Upper lobe of right lung (tissue), 1 donor: Measurements from ENCODE around the gene CORO2A. TPM values are rescaled to one million over a fixed set of nuclear protein-coding genes. Genes with fewer than 3 reads are reported as not detected.

ENCODE experiments used
- ATAC-seq: fragments of 200-7000 bp; cut with Tn5 transposase; one replicate; pipeline ENCODE4 v1.9.1; 2020; ENCODE audit warnings: mild to moderate bottlenecking, moderate library complexity
- DNase-seq: peaks from one replicate; pipeline ENCODE4 v3.0.0-alpha.2; 2020
- H3K27ac ChIP-seq: fragments of 200-600 bp; one replicate; pipeline ENCODE4 v1.8.0; 2022
- H3K27me3 ChIP-seq: fragments of 200-600 bp; one replicate; pipeline ENCODE4 v1.8.0; 2022; ENCODE audit warnings: mild to moderate bottlenecking
- H3K36me3 ChIP-seq: fragments of 200-600 bp; one replicate; pipeline ENCODE4 v1.8.0; 2022
- H3K4me1 ChIP-seq: fragments of 200-600 bp; one replicate; pipeline ENCODE4 v1.8.0; 2022
- H3K4me3 ChIP-seq: fragments of 200-600 bp; one replicate; pipeline ENCODE4 v1.8.0; 2022; ENCODE audit warnings: mild to moderate bottlenecking
- H3K9me3 ChIP-seq: fragments of 200-600 bp; one replicate; pipeline ENCODE4 v1.8.0; 2022
- CTCF ChIP-seq: fragments of 200-600 bp; IDR thresholded peaks from one replicate; pipeline ENCODE4 v1.8.0; 2022; ENCODE audit warnings: antibody characterized with exemption
- intact Hi-C: fragments of 100-400 bp; cut with DNase I; formaldehyde crosslinking; loops from one replicate; pipeline ENCODE4 v1.11.0; 2022
- total RNA-seq: library from RNA; stranded (reverse); fragmentation: NEBNext Ultra II Directional; extraction: Animal tissue kit (Norgen Biotek cat#: 25700); gene quantifications from one replicate; pipeline ENCODE4 v1.2.1, GENCODE V29; 2021
- donor health status: DM: no; HTN: yes; CAD: no; lungs with severe emphysema.

Gene CORO2A
- total RNA-seq, 1 donor from 2014 or later = 20.0 TPM

- no peaks in the 10 kb centered on the region for H3K9me3 ChIP-seq
- DNase-seq (no peak), ATAC-seq (no peak)
- H3K27me3 ChIP-seq = no peaks in the 10 kb centered on the region
- peaks cover 3% of the 10 kb centered on the region for H3K4me1 ChIP-seq
- TF ChIP-seq CTCF = no peak
- no peak overlapping the region for H3K27ac ChIP-seq
- intact Hi-C loops = no loop called here
- H3K36me3 ChIP-seq = no peaks in the 10 kb centered on the region
- no peak overlapping the region for H3K4me3 ChIP-seq
Observed at GRCh38 chr9:98185021-98185567, 7.3 kb downstream of the CORO2A start.

GRCh38 chr9:98184326-98184725 lies 8.1 kb downstream of the CORO2A start:
- intact Hi-C loops = no loop called here
- Histone ChIP-seq H3K27ac (no peak overlapping the region), H3K4me3 (no peak overlapping the region), H3K27me3 (no peaks in the 10 kb centered on the region), H3K4me1 (peaks cover 3% of the 10 kb centered on the region), H3K36me3 (no peaks in the 10 kb centered on the region), H3K9me3 (no peaks in the 10 kb centered on the region)
- DNase-seq = no peak
- TF ChIP-seq CTCF = no peak
- no peak for ATAC-seq

- no peak for ATAC-seq
- no peak overlapping the region for H3K27ac ChIP-seq
- no peaks in the 10 kb centered on the region for H3K27me3 ChIP-seq
- intact Hi-C loops = no loop called here
- no peak overlapping the region for H3K4me3 ChIP-seq
- H3K4me1 ChIP-seq = peaks cover 3% of the 10 kb centered on the region
- H3K9me3 ChIP-seq = no peaks in the 10 kb centered on the region
- TF ChIP-seq CTCF = no peak
- no peaks in the 10 kb centered on the region for H3K36me3 ChIP-seq
- no peak for DNase-seq
Observed at GRCh38 chr9:98182889-98183599, 9.4 kb downstream of the CORO2A start.

GRCh38 chr9:98182069-98182820 lies 10.2 kb downstream of the CORO2A start:
- Histone ChIP-seq H3K4me3 (no peak overlapping the region), H3K36me3 (no peaks in the 10 kb centered on the region), H3K4me1 (peaks cover 3% of the 10 kb centered on the region), H3K27me3 (no peaks in the 10 kb centered on the region), H3K9me3 (no peaks in the 10 kb centered on the region), H3K27ac (no peak overlapping the region)
- intact Hi-C loops = no loop called here
- DNase-seq = no peak
- no peak for ATAC-seq
- no peak for TF ChIP-seq CTCF

- ATAC-seq (no peak), DNase-seq (no peak)
- intact Hi-C loops = no loop called here
- Histone ChIP-seq H3K4me3 (no peak overlapping the region), H3K27ac (no peak overlapping the region), H3K36me3 (no peaks in the 10 kb centered on the region), H3K27me3 (no peaks in the 10 kb centered on the region), H3K9me3 (no peaks in the 10 kb centered on the region), H3K4me1 (peaks cover 8% of the 10 kb centered on the region)
- no peak for TF ChIP-seq CTCF
Observed at GRCh38 chr9:98181746-98182068, 10.7 kb downstream of the CORO2A start.
